OCI-LY1 (cell line): Measurements from ENCODE around the gene ZBTB5.
"Not testable (repeated sequence)": the region's sequence is repeated elsewhere in the genome, so short reads cannot be mapped to it uniquely, and the experiment has no call there.

Experiments used
- EZH2 ChIP-seq: fragments of 200-600 bp; sonication (generic), shearing (Covaris generic); IDR thresholded peaks from 2 replicates; pipeline ENCODE4 v1.8.0; 2017; ENCODE audit warnings: borderline replicate concordance, mixed run types, mild to moderate bottlenecking, antibody characterized with exemption, low read length, moderate library complexity, mixed read lengths
- TF ChIP-seq, protein P1 (sequence below): fragments of 200-600 bp; sonication (generic), shearing (Covaris generic); IDR thresholded peaks from 2 replicates; pipeline ENCODE4 v1.5.1; 2017; ENCODE audit warnings: mild to moderate bottlenecking, antibody characterized with exemption, low read length, moderate library complexity, mixed read lengths

DNA sequence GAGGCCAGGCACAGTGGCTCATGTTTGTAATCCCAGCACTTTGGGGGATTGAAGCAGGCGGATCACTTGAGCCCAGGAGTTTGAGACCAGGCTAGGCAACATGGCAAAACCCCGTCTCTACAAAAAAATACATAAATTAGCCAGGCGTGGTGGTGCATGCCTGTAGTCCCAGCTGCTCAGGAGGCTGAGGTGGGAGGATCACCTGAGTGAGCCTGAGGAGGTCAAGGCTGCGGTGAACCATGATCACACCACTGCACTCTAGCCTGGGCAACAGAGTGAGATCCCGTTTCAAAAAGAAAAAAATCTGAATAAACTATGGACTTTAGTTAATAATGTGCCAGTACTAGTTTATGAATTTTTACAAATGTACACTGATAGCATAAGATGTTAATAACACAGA lies 44.8 kb upstream of the ZBTB5 start:
- TF ChIP-seq, protein P1, sequence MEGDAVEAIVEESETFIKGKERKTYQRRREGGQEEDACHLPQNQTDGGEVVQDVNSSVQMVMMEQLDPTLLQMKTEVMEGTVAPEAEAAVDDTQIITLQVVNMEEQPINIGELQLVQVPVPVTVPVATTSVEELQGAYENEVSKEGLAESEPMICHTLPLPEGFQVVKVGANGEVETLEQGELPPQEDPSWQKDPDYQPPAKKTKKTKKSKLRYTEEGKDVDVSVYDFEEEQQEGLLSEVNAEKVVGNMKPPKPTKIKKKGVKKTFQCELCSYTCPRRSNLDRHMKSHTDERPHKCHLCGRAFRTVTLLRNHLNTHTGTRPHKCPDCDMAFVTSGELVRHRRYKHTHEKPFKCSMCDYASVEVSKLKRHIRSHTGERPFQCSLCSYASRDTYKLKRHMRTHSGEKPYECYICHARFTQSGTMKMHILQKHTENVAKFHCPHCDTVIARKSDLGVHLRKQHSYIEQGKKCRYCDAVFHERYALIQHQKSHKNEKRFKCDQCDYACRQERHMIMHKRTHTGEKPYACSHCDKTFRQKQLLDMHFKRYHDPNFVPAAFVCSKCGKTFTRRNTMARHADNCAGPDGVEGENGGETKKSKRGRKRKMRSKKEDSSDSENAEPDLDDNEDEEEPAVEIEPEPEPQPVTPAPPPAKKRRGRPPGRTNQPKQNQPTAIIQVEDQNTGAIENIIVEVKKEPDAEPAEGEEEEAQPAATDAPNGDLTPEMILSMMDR = not testable (repeated sequence)
- TF ChIP-seq EZH2 = not testable (repeated sequence)
